Activated T-cell treated with anti-CD3 and anti-CD28 coated beads for 4 hours (primary cell): ENCODE data around the gene CYP2W1.
"Not testable (repeated sequence)": the region's sequence is repeated elsewhere in the genome, so short reads cannot be mapped to it uniquely, and the experiment has no call there.

Experiments
- DNase-seq: peaks from one replicate; pipeline ENCODE4 v3.0.0-alpha.2; 2020

Gene CYP2W1

GRCh38 chr7:999149-999879, 16.3 kb downstream of the CYP2W1 start:
- DNase-seq = no peak

DNA sequence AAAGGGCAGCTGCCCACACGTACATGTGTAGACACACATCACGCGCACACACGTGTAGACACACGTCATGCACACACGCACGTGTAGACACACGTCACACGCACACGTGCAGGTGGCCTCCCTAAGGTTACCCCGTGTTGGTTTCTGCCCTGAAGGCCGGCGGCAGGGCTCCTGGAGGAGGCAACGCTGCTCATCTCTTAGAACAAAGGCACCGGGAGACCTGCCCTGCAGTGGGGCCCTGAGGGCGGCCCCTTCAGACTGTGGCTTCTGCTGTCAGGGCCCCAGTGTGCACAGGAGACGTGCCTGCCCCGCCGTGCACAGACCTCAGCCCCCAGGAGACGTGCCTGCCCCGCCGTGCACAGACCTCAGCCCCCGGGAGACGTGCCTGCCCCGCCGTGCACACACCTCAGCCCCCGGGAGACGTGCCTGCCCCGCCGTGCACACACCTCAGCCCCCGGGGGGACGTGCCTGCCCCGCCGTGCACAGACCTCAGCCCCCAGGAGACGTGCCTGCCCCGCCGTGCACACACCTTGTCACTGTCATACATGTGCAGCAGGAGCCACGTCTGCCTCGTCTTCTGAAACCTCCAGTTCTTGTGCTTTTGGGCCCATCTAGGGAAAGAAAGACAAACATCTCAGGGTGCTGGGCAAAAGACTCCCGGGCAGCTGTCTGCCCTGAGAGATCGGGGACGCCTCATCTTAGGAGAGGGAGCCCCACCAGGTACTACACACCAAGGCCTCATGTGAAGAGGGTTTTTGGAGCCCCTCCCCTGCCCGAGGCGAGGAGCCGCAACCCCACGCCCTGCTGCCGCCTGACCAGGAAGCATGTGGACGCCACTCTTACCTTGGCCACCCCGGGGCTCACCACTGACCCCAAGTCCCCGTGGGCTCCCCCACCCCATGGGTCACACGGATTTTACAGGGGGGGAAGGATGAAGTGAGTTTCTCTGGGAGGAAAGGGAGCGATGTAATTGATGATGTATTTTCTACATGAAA, 17.3 kb downstream of the CYP2W1 start:
- no peak for DNase-seq

GRCh38 chr7:1001069-1001770, 18.2 kb downstream of the CYP2W1 start:
- DNase-seq = not testable (repeated sequence)

DNA sequence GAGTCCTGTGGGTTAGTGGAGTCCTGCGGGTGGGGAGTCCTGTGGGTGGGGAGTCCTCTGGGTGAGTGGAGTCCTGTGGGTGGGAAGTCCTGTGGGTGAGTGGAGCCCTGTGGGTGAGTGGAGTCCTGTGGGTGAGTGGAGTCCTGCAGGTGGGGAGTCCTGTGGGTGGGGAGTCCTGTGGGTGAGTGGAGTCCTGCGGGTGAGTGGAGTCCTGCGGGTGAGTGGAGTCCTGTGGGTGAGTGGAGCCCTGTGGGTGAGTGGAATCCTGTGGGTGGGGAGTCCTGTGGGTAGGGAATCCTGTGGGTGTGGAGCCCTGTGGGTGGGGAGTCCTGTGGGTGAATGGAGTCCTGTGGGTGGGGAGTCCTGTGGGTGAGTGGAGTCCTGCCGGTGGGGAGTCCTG, 19.0 kb downstream of the CYP2W1 start:
- not testable (repeated sequence) for DNase-seq

GRCh38 chr7:1002445-1002844, 19.5 kb downstream of the CYP2W1 start:
- not testable (repeated sequence) for DNase-seq

GRCh38 chr7:1004018-1004852, 21.3 kb downstream of the CYP2W1 start:
- DNase-seq = no peak

- no peak for DNase-seq
Measured at GRCh38 chr7:1005303-1005702, 22.3 kb downstream of the CYP2W1 start.

- no peak for DNase-seq
Measured at GRCh38 chr7:1007901-1008300, 24.9 kb downstream of the CYP2W1 start.

- no peak for DNase-seq
Measured at GRCh38 chr7:1008733-1009363, 25.9 kb downstream of the CYP2W1 start.

GRCh38 chr7:1009747-1010146, 26.8 kb downstream of the CYP2W1 start:
- DNase-seq = no peak

DNA sequence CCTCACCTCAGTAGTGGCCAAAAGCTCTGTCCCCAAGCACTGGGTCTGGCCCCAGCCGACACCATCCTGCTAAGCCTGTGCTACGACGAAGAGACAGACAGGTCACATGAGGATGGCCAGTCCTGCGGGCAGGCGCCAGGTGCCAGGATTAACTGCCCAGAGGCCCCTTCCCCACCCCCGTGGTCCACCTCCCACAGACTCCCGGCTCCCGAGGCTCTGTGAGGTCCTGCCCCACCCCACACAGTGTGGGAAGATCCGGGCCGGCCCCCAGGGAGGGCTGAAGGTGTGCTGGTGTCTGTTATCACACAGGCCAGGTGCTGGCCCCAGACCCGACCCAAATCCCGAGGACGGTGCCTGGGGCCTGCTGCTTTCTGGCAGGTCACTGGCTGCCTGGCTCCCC, 27.2 kb downstream of the CYP2W1 start:
- no peak for DNase-seq

DNA sequence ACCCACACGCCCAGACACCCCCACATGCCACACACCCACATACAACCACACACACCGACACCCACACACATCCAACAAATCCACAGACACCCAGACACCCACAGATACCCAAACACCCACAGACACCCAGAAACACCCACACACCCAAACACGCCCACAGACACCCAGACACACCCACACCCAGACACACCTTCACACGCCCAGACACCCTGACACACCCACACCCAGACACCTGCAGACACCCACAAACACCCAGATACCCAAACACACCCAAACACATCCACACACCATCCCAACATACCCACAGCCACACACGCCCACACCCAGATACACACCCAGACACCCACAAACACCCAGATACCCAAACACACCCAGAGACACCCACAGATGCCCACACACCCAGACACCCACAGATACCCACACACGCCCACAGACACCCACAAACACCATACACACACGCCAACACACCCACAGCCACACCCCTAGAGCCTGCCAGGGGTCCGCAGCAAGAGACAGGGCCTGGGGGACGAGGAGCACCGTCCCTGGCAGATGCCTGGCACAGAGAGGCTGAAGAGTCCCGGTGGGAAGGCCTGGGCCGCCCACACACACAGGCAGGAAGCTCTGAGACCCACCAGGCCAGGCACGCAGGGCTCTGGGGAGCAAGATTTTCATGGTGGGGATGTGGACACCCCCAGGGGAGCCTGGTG, 28.5 kb downstream of the CYP2W1 start:
- no peak for DNase-seq

DNA sequence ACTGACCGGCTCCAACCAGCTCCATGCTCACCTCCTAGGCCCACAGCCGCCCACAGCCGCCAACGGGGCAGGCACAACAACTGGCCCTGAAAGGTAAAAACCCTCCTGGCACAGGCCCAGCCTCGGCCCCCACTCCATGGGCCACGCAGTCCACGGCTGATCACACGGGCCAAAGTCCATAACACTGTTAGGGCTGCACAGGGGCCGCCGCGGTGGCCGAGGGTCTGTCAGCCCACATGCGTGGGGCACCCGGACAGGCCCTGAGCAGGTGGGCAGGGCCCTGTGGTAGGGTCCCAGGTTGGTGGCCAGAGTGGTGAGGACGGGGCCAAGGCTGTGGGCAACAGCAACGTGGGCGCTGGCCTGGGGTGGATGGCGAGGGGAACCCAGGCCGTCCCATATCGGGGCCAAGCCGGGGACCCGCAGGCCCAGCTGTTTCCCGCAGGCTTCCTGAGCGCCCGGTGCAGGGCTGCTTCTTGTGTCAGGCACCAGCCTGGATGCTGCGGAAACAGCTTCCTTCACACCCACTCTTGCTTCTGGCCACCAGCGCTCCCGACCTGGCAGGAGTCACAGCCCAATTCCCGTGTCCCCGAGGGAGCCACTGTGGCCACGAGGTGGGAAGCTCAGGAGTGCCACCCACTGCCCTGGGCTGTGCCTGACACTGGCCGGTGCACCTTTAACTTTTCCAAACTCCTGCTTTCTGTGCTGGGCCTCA, 29.2 kb downstream of the CYP2W1 start:
- no peak for DNase-seq

GRCh38 chr7:1012716-1013095, 29.7 kb downstream of the CYP2W1 start:
- DNase-seq = no peak

DNA sequence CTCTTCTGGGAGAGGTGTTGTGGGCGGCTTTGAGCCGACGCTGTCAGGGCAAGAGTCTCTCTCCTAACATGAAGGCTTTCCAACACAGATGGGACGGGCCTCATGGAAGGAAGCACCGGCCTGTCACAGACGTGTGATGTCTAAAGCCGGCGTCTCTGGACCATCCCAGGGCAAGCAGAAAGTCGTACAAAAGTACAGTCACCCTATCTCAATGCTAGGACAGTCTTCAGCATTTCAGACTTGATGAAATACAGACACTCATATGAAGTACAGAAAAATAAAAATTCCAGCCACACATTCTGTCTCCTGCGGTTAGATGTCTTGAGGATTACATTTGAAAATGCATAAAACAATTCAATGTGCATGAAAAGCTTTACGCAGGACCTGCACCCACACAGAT, 30.6 kb downstream of the CYP2W1 start:
- DNase-seq = no peak

- no peak for DNase-seq
Measured at GRCh38 chr7:1014681-1015080, 31.7 kb downstream of the CYP2W1 start.

DNA sequence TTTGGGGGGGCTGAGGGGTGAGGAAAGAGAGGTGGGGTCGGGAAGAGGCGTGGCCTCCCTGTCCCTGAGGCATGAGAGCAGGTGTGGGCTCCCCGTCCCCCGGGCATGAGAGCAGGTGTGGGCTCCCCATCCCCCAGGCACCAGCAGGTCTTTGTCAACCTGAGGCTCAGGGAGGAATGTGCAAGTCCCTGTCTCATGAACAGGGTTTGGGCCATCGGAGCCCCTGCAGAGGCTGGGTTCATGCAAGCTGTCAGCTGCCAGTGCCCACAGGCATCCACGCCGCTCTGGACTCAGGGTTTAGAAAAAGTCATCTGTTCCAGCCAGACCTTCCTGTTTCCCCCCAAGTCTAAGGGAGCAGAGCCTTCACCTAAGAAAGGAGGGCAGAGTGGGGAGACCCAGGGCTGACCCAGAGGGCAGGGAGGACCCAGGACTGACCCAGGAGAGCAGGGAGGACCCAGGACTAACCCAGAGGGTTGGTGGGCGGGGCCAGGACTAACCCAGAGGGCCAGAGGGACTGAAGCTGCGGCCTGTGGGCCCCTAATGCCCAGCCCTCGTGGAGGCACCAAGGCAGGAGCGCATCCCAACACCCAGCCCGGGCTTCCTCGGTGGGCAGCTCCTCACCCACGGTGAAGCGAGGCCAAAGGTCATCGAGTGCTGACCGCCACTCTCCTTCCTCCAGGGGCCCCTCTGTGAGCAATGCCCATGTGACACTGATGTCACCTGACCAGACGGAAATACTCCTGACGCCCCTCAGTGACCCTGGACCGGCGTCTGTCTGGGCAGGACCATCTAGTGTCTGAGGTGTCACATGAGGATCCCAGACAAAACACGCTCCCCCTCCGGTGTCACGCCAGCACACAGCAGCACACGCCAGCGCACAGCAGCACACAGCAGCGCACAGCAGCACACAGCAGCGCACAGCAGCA, 32.5 kb downstream of the CYP2W1 start:
- DNase-seq = no peak

DNA sequence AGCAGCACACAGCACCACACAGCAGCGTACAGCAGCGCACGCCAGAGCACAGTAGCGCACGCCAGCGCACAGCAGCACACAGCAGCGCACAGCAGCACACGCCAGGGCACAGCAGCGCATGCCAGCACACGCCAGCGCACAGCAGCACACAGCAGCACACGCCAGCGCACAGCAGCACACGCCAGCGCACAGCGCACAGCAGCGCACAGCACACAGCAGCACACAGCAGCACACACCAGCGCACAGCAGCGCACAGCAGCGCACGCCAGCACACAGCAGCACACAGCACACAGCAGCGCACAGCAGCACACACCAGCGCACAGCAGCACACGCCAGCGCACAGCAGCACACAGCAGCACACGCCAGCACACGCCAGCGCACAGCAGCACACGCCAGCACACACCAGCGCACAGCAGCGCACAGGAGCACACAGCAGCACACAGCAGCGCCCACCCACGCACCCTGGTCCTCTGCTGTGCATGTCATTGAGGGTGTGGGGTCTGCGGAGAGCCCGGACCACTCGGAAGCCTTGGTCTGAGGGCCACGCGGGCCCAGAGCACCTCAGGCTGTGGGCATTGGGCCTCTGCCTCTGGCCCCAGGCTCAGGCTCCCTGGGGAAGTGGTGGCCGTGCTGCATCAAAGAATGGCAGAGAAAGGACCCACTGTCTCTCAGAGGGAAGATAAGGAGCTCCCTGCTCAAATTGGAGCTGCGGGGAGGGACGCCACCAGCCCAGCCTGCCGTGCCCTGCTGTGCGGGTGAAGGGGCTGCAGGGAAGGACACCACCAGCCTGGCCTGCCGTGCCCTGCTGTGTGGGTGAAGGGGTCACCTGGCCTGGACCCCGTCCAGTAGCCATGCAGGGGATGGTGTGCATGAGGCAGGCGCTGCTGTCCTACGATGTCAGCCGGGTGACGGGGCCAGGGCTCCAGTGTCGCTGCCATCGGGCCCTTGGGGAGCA, 33.9 kb downstream of the CYP2W1 start:
- DNase-seq = no peak
